ENCODE measurements around the gene RNF150. TPM values are rescaled to one million over a fixed set of nuclear protein-coding genes. Genes with fewer than 3 reads are reported as not detected.
"Not testable (repeated sequence)": the region's sequence is repeated elsewhere in the genome, so short reads cannot be mapped to it uniquely, and the experiment has no call there.

Gene RNF150
- total RNA-seq: under 0.01 TPM

- Histone ChIP-seq H3K4me1 (ENCODE audit: insufficient read depth, low read length) (peaks cover 16% of the 10 kb centered on the region), H3K9me3 (ENCODE audit: low read depth, low read length) (no peaks in the 10 kb centered on the region), H3K4me3 (ENCODE audit: low read length) (peak within 1 kb of the TSS; percentile 30), H3K27me3 (ENCODE audit: insufficient read depth, low read length) (peaks cover 77% of the 10 kb centered on the region)
These were observed at the start of gene RNF150 for GRCh38 chr4:141133146-141133998. RNF150 (minus strand) TSS chr4:141133469.

GRCh38 chr4:141180991-141181761 lies 47.9 kb upstream of the RNF150 start:
- Histone ChIP-seq H3K4me1 (ENCODE audit: insufficient read depth, low read length) (no peaks in the 10 kb centered on the region), H3K9me3 (ENCODE audit: low read depth, low read length) (no peaks in the 10 kb centered on the region), H3K27me3 (ENCODE audit: insufficient read depth, low read length) (no peaks in the 10 kb centered on the region), H3K4me3 (ENCODE audit: low read length) (no peak overlapping the region)

- Histone ChIP-seq H3K4me3 (ENCODE audit: low read length) (no peak overlapping the region), H3K4me1 (ENCODE audit: insufficient read depth, low read length) (peaks cover 5% of the 10 kb centered on the region), H3K9me3 (ENCODE audit: low read depth, low read length) (no peaks in the 10 kb centered on the region), H3K27me3 (ENCODE audit: insufficient read depth, low read length) (no peaks in the 10 kb centered on the region)
These were observed 46.5 kb upstream of the RNF150 start for GRCh38 chr4:141179474-141180373.

GRCh38 chr4:141177171-141177570 lies 43.9 kb upstream of the RNF150 start:
- Histone ChIP-seq H3K4me3 (ENCODE audit: low read length) (no peak overlapping the region), H3K27me3 (ENCODE audit: insufficient read depth, low read length) (no peaks in the 10 kb centered on the region), H3K4me1 (ENCODE audit: insufficient read depth, low read length) (peaks cover 12% of the 10 kb centered on the region), H3K9me3 (ENCODE audit: low read depth, low read length) (no peaks in the 10 kb centered on the region)

- Histone ChIP-seq H3K27me3 (ENCODE audit: insufficient read depth, low read length) (no peaks in the 10 kb centered on the region), H3K4me3 (ENCODE audit: low read length) (no peak overlapping the region), H3K9me3 (ENCODE audit: low read depth, low read length) (no peaks in the 10 kb centered on the region), H3K4me1 (ENCODE audit: insufficient read depth, low read length) (peaks cover 12% of the 10 kb centered on the region)
These were observed 41.2 kb upstream of the RNF150 start for GRCh38 chr4:141174457-141174856.

- no peaks in the 10 kb centered on the region for H3K27me3 ChIP-seq (ENCODE audit: insufficient read depth, low read length)
- no peaks in the 10 kb centered on the region for H3K9me3 ChIP-seq (ENCODE audit: low read depth, low read length)
- peaks cover 12% of the 10 kb centered on the region for H3K4me1 ChIP-seq (ENCODE audit: insufficient read depth, low read length)
- no peak overlapping the region for H3K4me3 ChIP-seq (ENCODE audit: low read length)
These were observed 37.4 kb upstream of the RNF150 start for GRCh38 chr4:141170671-141171070.

- no peaks in the 10 kb centered on the region for H3K9me3 ChIP-seq (ENCODE audit: low read depth, low read length)
- H3K4me1 ChIP-seq (ENCODE audit: insufficient read depth, low read length): peaks cover 5% of the 10 kb centered on the region
- H3K27me3 ChIP-seq (ENCODE audit: insufficient read depth, low read length): no peaks in the 10 kb centered on the region
- H3K4me3 ChIP-seq (ENCODE audit: low read length): no peak overlapping the region
These were observed 36.1 kb upstream of the RNF150 start for GRCh38 chr4:141169391-141169790.

GRCh38 chr4:141165001-141165400 lies 31.7 kb upstream of the RNF150 start:
- H3K9me3 ChIP-seq (ENCODE audit: low read depth, low read length); H3K4me1 ChIP-seq (ENCODE audit: insufficient read depth, low read length); H3K27me3 ChIP-seq (ENCODE audit: insufficient read depth, low read length); H3K4me3 ChIP-seq (ENCODE audit: low read length): not testable (repeated sequence)

- H3K27me3 ChIP-seq (ENCODE audit: insufficient read depth, low read length): no peaks in the 10 kb centered on the region
- no peaks in the 10 kb centered on the region for H3K9me3 ChIP-seq (ENCODE audit: low read depth, low read length)
- no peaks in the 10 kb centered on the region for H3K4me1 ChIP-seq (ENCODE audit: insufficient read depth, low read length)
- H3K4me3 ChIP-seq (ENCODE audit: low read length): no peak overlapping the region
These were observed 25.8 kb upstream of the RNF150 start for GRCh38 chr4:141159027-141159426.

GRCh38 chr4:141158219-141158618 lies 24.9 kb upstream of the RNF150 start:
- Histone ChIP-seq H3K27me3 (ENCODE audit: insufficient read depth, low read length) (no peaks in the 10 kb centered on the region), H3K9me3 (ENCODE audit: low read depth, low read length) (no peaks in the 10 kb centered on the region), H3K4me3 (ENCODE audit: low read length) (no peak overlapping the region), H3K4me1 (ENCODE audit: insufficient read depth, low read length) (no peaks in the 10 kb centered on the region)

- no peak overlapping the region for H3K4me3 ChIP-seq (ENCODE audit: low read length)
These were observed 22.3 kb upstream of the RNF150 start for GRCh38 chr4:141155586-141155985.

GRCh38 chr4:141154725-141155124 lies 21.5 kb upstream of the RNF150 start:
- Histone ChIP-seq H3K4me1 (ENCODE audit: insufficient read depth, low read length) (no peaks in the 10 kb centered on the region), H3K9me3 (ENCODE audit: low read depth, low read length) (no peaks in the 10 kb centered on the region), H3K4me3 (ENCODE audit: low read length) (no peak overlapping the region), H3K27me3 (ENCODE audit: insufficient read depth, low read length) (no peaks in the 10 kb centered on the region)

More at GRCh38 chr4:141155586-141155985, 22.3 kb upstream of the RNF150 start:
- no peaks in the 10 kb centered on the region for H3K27me3 ChIP-seq (ENCODE audit: insufficient read depth, low read length)
- H3K4me1 ChIP-seq (ENCODE audit: insufficient read depth, low read length): no peaks in the 10 kb centered on the region
- H3K9me3 ChIP-seq (ENCODE audit: low read depth, low read length): no peaks in the 10 kb centered on the region

- no peak overlapping the region for H3K4me3 ChIP-seq (ENCODE audit: low read length)
- H3K4me1 ChIP-seq (ENCODE audit: insufficient read depth, low read length): no peaks in the 10 kb centered on the region
- H3K27me3 ChIP-seq (ENCODE audit: insufficient read depth, low read length): no peaks in the 10 kb centered on the region
- no peaks in the 10 kb centered on the region for H3K9me3 ChIP-seq (ENCODE audit: low read depth, low read length)
These were observed 20.7 kb upstream of the RNF150 start for GRCh38 chr4:141153751-141154510.

GRCh38 chr4:141144207-141144606 lies 10.9 kb upstream of the RNF150 start:
- Histone ChIP-seq H3K4me3 (ENCODE audit: low read length) (no peak overlapping the region), H3K9me3 (ENCODE audit: low read depth, low read length) (no peaks in the 10 kb centered on the region), H3K4me1 (ENCODE audit: insufficient read depth, low read length) (peaks cover 3% of the 10 kb centered on the region), H3K27me3 (ENCODE audit: insufficient read depth, low read length) (peaks cover 12% of the 10 kb centered on the region)
